Measurements from ENCODE around the gene SLC51A. TPM values are rescaled to one million over a fixed set of nuclear protein-coding genes. Genes with fewer than 3 reads are reported as not detected.
"Not testable (repeated sequence)": the region's sequence is repeated elsewhere in the genome, so short reads cannot be mapped to it uniquely, and the experiment has no call there.

The SLC51A gene
- polyA plus RNA-seq, 10 donors: 5.1 to 9.5 (median 7.1) TPM

GRCh38 chr3:196192524-196193051 lies 23.7 kb upstream of the SLC51A start:
- DNase-seq: peak in 1 of 3 donors; percentile 52

DNA sequence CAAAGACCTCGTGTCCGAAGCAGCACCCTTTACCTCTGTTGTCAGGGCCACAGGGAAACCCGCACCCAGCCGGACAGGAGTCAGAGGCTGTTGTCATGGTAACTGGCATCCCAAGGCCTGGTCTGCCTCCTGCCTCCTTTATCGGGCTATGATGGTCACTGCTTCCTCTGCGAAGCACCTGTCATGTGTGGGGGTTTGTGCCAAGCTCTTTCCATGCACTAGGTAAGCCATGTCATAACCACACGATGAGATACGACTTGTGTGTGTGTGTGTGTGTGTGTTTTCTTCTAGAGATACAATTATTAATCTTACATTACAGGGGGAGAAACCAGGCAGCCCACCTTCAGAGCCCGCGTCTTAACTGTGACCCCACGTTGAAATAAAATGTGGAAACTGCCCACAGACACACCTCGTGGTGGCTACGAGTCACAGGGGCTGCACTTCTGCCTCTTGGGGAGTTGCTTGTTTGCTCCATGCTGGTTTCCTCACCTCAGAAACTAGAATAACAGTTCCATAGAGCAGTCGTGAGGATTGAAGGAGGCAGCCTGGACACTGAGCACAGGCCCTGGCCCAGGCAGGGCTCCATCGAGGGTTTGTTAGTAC lies 23.1 kb upstream of the SLC51A start:
- no peak for DNase-seq

- no peak for DNase-seq
Measured at GRCh38 chr3:196193736-196194541, 22.4 kb upstream of the SLC51A start.

- no peak for DNase-seq
Measured at GRCh38 chr3:196194542-196194915, 21.8 kb upstream of the SLC51A start.

DNA sequence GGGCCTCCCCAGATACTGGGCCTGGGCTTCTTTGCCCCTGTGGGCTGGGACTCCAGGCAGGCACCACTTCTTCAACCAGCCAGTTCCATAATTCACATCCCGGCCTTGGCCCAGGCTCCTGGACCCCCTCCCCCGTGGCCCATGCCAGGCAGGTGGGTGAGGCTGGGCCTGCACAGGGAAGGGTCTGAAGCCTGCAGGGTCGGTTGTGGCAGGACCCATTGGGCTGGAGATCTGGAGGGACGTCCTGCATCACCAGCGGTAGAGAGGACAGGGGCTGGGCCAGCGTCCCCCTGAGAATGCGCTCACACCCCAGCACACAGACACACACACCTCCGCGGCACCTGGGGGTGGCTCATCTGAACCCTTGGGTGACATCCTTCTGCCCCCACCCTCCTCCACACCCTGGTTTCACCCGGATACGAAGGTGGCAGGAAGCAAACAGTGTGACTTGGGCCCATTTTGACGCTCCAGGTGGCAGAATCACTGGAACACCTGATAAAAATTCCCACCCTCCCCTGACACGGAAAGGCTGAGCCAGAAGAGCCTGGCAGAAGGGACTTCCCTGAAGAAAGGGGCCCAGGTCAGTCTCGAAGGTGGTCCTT lies 20.6 kb upstream of the SLC51A start:
- no peak for DNase-seq

DNA sequence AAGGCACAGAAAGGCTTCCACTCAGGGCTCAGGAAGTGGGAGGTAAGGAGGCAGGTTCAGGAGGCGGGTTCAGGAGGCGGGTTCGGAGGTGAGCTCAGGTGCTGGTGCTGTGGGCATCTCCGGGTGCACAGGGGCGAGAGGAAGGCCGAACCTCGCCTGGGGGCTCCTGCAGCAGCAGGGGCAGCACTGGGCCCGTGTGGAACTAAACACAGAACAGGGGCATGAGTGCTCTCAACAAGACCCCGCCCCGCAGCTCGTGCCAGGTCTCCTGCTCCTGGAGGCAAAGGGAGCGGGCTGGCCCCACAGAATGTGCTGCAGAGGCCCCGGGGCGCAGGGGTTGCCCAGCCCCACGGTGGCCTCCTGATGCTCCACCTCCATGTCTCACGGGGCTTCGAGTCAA lies 18.8 kb upstream of the SLC51A start:
- DNase-seq: no peak

DNA sequence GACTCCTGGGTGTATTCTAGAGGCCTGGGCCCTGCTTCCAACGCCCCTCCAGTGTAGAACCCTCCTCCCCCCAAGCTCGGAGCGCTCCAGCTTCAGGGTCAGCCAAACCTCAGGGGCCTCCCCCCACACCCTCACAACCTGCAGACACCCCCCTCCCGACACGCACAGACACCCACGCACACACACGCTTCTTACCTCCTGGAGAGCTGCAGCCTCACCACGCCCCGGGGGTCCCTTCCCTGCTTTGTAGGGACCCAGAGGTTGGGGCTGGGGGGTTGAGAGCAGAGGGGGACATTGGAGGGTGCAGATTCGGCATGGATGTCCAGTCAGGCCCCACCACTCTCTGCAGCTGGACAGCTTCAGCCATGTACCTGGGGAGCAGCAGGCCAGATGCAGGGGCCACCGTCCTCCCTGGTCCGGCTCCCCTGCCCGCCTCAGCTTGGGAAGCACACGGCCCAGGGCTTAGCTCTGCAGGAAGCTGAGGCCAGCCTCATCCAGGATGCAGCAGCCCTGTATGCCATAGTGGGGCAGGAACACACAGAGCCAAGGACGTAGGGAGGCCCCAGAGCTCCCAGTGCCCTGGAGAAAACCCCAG lies 18.2 kb upstream of the SLC51A start:
- DNase-seq: no peak

DNA sequence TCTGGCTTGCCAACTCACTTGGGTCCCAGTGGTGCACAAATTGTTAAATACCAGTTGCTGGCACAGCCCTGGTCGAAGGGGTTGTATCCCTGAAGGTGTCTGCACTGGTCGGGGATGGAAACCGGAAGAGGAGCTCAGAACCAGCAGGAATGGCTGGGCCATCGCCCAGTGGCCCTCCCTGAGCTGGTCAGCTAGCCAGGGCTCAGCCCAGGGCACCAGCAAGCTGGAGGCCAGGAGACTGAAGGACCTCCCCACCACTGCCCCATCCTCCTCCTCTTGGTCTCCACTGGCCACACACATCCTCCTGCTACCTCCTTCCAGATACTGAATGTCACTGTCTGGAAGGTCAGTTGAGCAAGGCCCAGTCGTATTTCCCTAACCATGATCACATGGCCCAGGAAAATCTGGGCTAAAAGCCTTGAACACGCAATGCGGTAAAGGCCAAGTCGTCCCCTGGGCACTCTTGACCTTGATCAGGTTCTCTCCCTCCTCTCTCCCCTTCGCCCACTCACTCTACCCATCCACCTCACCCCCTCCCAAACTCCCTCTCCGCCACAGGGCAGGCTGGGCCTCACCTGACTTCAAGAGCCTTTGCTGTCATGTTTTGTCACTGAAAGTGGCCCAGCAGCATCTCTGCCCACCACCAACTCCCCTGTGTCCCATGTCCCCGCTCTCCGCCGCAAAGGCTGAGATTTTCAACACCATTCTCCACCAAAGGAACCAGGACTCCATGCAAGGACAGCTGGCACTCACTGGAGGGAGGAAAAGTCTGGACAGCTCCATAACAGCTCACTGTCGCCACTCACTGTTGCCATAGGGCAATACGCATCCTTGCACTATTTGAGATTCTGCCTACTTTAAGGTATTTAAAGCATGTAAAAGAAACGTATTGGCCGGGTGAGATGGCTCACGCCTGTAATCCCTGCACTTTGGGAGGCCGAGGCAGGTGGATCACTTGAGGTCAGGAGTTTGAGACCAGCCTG lies 17.3 kb upstream of the SLC51A start:
- DNase-seq: no peak

- peak in 1 of 3 donors; percentile 76 for DNase-seq
Measured at GRCh38 chr3:196202516-196202970, 13.8 kb upstream of the SLC51A start.

DNA sequence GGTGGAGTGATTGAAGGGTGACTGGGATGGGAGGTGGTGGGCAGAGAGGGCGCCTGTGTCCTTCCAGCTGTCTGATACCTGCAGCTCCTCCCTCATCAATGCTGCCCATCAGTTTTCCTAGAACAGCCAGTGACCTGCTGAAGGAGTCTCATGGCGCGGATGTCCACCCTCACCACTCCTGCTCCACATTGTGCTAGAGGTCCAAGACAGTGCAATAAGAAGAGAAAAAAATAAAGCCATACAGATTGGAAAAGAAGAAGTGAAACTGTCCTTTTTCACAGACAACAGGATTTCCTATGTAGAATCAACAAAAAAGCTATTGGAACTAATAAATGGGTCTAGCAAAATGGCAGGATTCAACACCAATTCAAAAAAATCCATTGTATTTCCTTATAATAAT lies 12.5 kb upstream of the SLC51A start:
- no peak for DNase-seq

DNA sequence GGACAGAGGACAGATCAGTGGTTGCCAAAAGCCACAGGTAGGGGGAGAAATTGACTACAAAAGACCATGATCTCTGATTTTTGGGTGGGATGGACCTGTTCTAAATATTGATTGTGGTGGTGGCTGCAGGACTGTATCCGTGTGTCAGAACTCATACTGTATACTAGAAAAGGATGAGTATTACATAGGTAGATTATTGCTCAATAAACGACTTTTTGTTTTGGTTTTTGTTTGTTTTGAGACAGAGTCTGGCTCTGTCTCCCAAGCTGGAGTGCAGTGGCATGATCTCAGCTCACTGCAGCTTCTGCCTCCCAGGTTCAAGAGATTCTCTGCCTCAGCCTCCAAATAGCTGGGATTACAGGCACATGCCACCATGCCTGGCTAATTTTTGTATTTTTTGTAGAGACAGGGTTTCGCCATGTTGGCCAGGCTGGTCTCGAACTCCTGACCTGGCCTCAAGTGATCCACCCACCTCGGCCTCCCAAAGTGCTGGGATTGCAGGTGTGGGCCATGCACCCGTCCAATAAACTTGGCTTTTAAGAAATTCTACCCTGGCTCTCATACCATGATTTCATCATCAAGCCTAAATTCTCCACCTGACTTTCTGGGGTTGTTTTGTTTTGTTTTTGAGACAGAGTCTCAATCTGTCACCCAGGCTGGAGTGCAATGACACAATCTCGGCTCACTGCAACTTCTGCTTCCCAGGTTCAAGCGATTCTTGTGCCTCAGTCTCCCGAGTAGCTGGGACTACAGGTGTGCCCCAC lies 10.7 kb upstream of the SLC51A start:
- DNase-seq: not testable (repeated sequence)

DNA sequence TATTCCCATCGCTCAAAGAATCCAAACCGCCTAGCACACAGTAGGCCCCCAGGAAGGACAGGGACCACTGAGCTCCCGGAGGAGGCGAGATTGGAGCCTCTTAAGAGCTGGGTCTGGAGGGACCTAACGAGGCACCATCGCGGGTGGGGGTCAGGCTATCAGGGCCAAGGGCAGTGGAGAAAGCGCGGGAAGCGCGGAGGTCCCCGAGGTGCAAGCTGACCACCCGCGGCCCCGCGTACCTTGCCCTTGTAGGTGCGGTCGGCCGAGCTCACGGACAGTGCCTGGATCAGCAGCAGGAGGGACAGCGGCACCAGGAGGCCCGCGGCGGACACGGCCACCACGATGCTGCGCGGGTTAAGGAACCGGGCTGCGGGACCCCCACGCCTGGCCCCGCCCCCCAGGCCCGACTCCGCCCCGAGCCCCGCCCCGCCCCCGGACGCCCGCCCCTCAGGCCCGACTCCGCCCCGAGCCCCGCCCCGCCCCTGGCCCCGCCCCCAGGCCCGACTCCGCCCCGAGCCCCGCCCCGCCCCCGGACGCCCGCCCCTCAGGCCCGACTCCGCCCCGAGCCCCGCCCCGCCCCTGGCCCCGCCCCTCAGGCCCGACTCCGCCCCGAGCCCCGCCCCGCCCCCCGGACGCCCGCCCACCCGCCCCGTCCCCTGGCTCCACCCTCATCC lies 9.0 kb upstream of the SLC51A start:
- no peak for DNase-seq

- DNase-seq: no peak
Measured at GRCh38 chr3:196207833-196208607, 8.3 kb upstream of the SLC51A start.

GRCh38 chr3:196208942-196209695 lies 7.2 kb upstream of the SLC51A start:
- DNase-seq: no peak

DNA sequence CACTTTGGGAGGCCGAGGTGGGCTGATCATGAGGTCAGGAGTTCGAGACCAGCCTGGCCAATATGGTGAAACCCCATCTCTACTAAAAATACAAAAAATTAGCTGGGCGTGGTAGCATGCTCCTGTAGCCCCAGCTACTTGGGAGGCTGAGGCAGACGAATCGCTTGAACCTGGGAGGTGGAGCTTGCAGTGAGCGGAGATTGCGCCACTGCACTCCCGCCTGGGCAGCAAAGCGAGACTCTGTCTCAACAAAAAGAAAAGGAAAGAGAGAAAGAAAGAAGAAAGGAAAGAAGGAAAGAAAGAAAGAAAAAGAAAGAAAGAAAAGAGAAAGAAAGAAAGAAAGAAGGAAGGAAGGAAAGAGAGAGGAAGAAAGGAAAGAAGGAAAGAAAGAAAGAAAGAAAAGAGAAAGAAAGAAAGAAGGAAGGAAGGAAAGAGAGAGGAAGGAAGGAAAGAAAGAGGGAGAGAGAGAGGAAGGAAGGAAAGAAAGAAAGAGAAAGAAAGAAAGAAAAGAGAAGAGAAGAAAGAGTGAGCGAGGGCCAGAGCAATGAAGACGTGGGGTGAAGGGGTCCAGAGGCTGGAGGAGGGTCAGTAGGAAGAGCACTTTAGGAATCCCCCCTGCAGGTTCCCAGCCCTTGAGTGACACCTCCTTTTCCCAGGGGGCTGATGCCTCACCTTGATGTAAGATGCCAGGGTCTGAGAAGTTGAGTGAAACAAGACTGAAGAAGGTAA lies 6.2 kb upstream of the SLC51A start:
- not testable (repeated sequence) for DNase-seq

GRCh38 chr3:196210673-196211556 lies 5.4 kb upstream of the SLC51A start, which contains the start of gene ZDHHC19:
ZDHHC19 (minus strand) TSS chr3:196211400; CDS start chr3:196211315, 85 bp downstream.
- DNase-seq: no peak

All from muscle of back (tissue), 11 donors.